IMR-90 (cell line): Measurements from ENCODE around the gene JMJD1C. TPM values are rescaled to one million over a fixed set of nuclear protein-coding genes. Genes with fewer than 3 reads are reported as not detected.

Source experiments
- ATAC-seq: fragments of 200-7000 bp; cut with Tn5 transposase; 2 replicates; pipeline ENCODE4 v1.9.1; 2020; ENCODE audit warnings: low read depth, mild to moderate bottlenecking, moderate library complexity
- BruUV-seq: library from RNA; stranded (reverse); fragments of 400-500 nt; replicated peaks from 2 replicates; lab custom pipeline; 2021; lab: Mats Ljungman, UMichigan
- CTCF ChIA-PET: fragments of 300-600 bp; formaldehyde crosslinking; extraction: SDS; loops from one replicate; lab custom pipeline; 2021; ENCODE audit warnings: antibody characterized with exemption; lab: Yijun Ruan, JAX
- POLR2A ChIA-PET: fragments of 300-600 bp; sonication (Branson Sonifier 250); formaldehyde crosslinking; loops from one replicate; lab custom pipeline; 2022; ENCODE audit warnings: antibody characterized with exemption; ENCODE audit not compliant: unreplicated experiment; lab: Charles Lee
- DNase-seq: peaks from one replicate; pipeline ENCODE4 v3.0.0; 2013
- H2AFZ ChIP-seq: replicated peaks from 2 replicates; pipeline ENCODE3; 2013; ENCODE audit warnings: low read length, mild to moderate bottlenecking; ENCODE audit not compliant: poor library complexity
- H2AK5ac ChIP-seq: 2 replicates; pipeline ENCODE4 v1.6.1; 2013; ENCODE audit warnings: low read depth, low read length, inconsistent platforms
- H2AK9ac ChIP-seq: replicated peaks from 2 replicates; pipeline ENCODE3; 2013; ENCODE audit warnings: mild to moderate bottlenecking, low read depth, low read length, moderate library complexity; ENCODE audit not compliant: poor library complexity
- H2BK120ac ChIP-seq: 2 replicates; pipeline ENCODE4 v1.6.1; 2013; ENCODE audit warnings: low read depth, low read length, inconsistent platforms
- H2BK15ac ChIP-seq: 3 replicates; pipeline ENCODE4 v1.6.1; 2013; ENCODE audit warnings: low read depth, low read length, inconsistent platforms
- H2BK20ac ChIP-seq: 2 replicates; pipeline ENCODE4 v1.6.1; 2013; ENCODE audit warnings: low read depth, mild to moderate bottlenecking, inconsistent platforms, low read length, moderate library complexity
- H2BK5ac ChIP-seq: 2 replicates; pipeline ENCODE4 v1.6.1; 2013; ENCODE audit warnings: mild to moderate bottlenecking, low read depth, low read length, inconsistent platforms; ENCODE audit not compliant: poor library complexity, severe bottlenecking
- H3K14ac ChIP-seq: replicated peaks from 2 replicates; pipeline ENCODE4 v1.6.1; 2013; ENCODE audit warnings: low read depth, low read length, inconsistent platforms
- H3K18ac ChIP-seq: 2 replicates; pipeline ENCODE4 v1.6.1; 2013; ENCODE audit warnings: low read depth, low read length, control low read depth
- H3K23ac ChIP-seq: 2 replicates; pipeline ENCODE4 v1.6.1; 2013; ENCODE audit warnings: low read depth, low read length, inconsistent platforms
- H3K27ac ChIP-seq: 2 replicates; pipeline ENCODE4 v1.5.1; 2013; ENCODE audit warnings: mild to moderate bottlenecking, control low read depth, low read length; ENCODE audit not compliant: insufficient read depth
- H3K27me3 ChIP-seq: 2 replicates; pipeline ENCODE4 v1.6.1; 2013; ENCODE audit warnings: low read length; ENCODE audit not compliant: control insufficient read depth, insufficient read depth
- H3K36me3 ChIP-seq: 2 replicates; pipeline ENCODE4 v1.6.1; 2013; ENCODE audit warnings: low read length, mixed read lengths; ENCODE audit not compliant: control insufficient read depth, insufficient read depth
- H3K4ac ChIP-seq: 2 replicates; pipeline ENCODE4 v1.6.1; 2013; ENCODE audit warnings: low read depth, low read length, inconsistent platforms
- H3K4me1 ChIP-seq: 2 replicates; pipeline ENCODE4 v1.6.1; 2013; ENCODE audit warnings: low read length, mixed read lengths; ENCODE audit not compliant: control insufficient read depth, insufficient read depth
- H3K4me2 ChIP-seq: 2 replicates; pipeline ENCODE4 v1.6.1; 2013; ENCODE audit warnings: low read depth, mild to moderate bottlenecking, control low read depth, low read length, moderate library complexity
- H3K4me3 ChIP-seq: 2 replicates; pipeline ENCODE4 v1.5.1; 2013; ENCODE audit warnings: low read depth, mild to moderate bottlenecking, control low read depth, low read length, moderate library complexity; ENCODE audit not compliant: insufficient read depth
- H3K56ac ChIP-seq: 2 replicates; pipeline ENCODE4 v1.6.1; 2013; ENCODE audit warnings: low read length, inconsistent platforms; ENCODE audit not compliant: insufficient read depth; ENCODE audit errors: extremely low read depth
- H3K79me1 ChIP-seq, 2 experiments: 2 replicates each; pipeline ENCODE4 v1.6.1; 2013; ENCODE audit warnings: low read length in 2 of 2, inconsistent platforms in 1 of 2, low read depth in 1 of 2
- H3K9ac ChIP-seq: 2 replicates; pipeline ENCODE4 v1.6.1; 2013; ENCODE audit warnings: low read depth, low read length, control low read depth
- H3K9me1 ChIP-seq: 2 replicates; pipeline ENCODE4 v1.6.1; 2013; ENCODE audit warnings: low read length, inconsistent platforms; ENCODE audit not compliant: insufficient read depth
- H3K9me3 ChIP-seq: 2 replicates; pipeline ENCODE4 v1.6.1; 2013; ENCODE audit warnings: low read length; ENCODE audit not compliant: control insufficient read depth, insufficient read depth
- H4K20me1 ChIP-seq: 2 replicates; pipeline ENCODE4 v1.6.1; 2013; ENCODE audit warnings: low read length, inconsistent platforms; ENCODE audit not compliant: insufficient read depth
- H4K5ac ChIP-seq: 2 replicates; pipeline ENCODE4 v1.6.1; 2013; ENCODE audit warnings: mild to moderate bottlenecking, low read depth, low read length, control low read depth
- H4K8ac ChIP-seq, 2 experiments: 2 replicates each; pipeline ENCODE4 v1.6.1; 2013; ENCODE audit warnings: low read depth in 2 of 2, low read length in 2 of 2, control low read depth in 1 of 2, inconsistent platforms in 1 of 2
- H4K91ac ChIP-seq: 2 replicates; pipeline ENCODE4 v1.6.1; 2013; ENCODE audit warnings: low read depth, low read length, inconsistent platforms; ENCODE audit not compliant: insufficient read depth
- BHLHE40 ChIP-seq: fragments of 150-350 bp; IDR thresholded peaks from 2 replicates; pipeline ENCODE4 v1.6.1; 2016; ENCODE audit warnings: mild to moderate bottlenecking, low read depth, low read length
- CEBPB ChIP-seq: IDR thresholded peaks from 2 replicates; pipeline ENCODE4 v1.6.1; 2012; ENCODE audit warnings: low read depth, low read length, improper control_type of control experiment
- CTCF ChIP-seq: conservative IDR thresholded peaks from 2 replicates; pipeline ENCODE4 v1.5.1; 2012; ENCODE audit warnings: mild to moderate bottlenecking, low read depth, low read length, improper control_type of control experiment
- FOS ChIP-seq: fragments of 150-350 bp; IDR thresholded peaks from 2 replicates; pipeline ENCODE4 v1.6.1; 2016; ENCODE audit warnings: low read depth, low read length
- MAFK ChIP-seq: IDR thresholded peaks from 2 replicates; pipeline ENCODE4 v1.6.1; 2012; ENCODE audit warnings: low read depth, low read length, improper control_type of control experiment
- MXI1 ChIP-seq: IDR thresholded peaks from 2 replicates; pipeline ENCODE4 v1.6.1; 2012; ENCODE audit warnings: low read depth, mild to moderate bottlenecking, low read length, moderate library complexity, borderline replicate concordance
- RAD21 ChIP-seq: IDR thresholded peaks from 2 replicates; pipeline ENCODE4 v1.6.1; 2012; ENCODE audit warnings: low read length, improper control_type of control experiment
- RCOR1 ChIP-seq: IDR thresholded peaks from 2 replicates; pipeline ENCODE4 v1.6.1; 2012; ENCODE audit warnings: mild to moderate bottlenecking, low read length, improper control_type of control experiment; ENCODE audit not compliant: insufficient replicate concordance
- RFX5 ChIP-seq: IDR thresholded peaks from 2 replicates; pipeline ENCODE4 v1.8.0; 2012; ENCODE audit warnings: low read depth, mild to moderate bottlenecking, low read length, moderate library complexity
- SMC3 ChIP-seq: fragments of 150-350 bp; IDR thresholded peaks from 2 replicates; pipeline ENCODE4 v1.6.1; 2016; ENCODE audit warnings: low read depth, mild to moderate bottlenecking, antibody characterized with exemption, low read length, moderate library complexity
- dilution Hi-C: fragments of 300-500 bp; cut with HindIII; formaldehyde crosslinking; loops from one replicate; pipeline ENCODE4 v1.14.3; 2018; ENCODE audit warnings: low sequenced_read_pairs; ENCODE audit not compliant: unreplicated experiment
- in situ Hi-C: fragments of 300-500 bp; cut with MboI; formaldehyde crosslinking; loops from 3 replicates; pipeline ENCODE4 v1.14.3; 2019; ENCODE audit warnings: low sequenced_read_pairs, inconsistent platforms, mixed read lengths
- intact Hi-C: fragments of 100-400 bp; cut with micrococcal nuclease; formaldehyde crosslinking; loops from 2 replicates; pipeline ENCODE4 v1.10.0; 2022
- polyA plus RNA-seq, 3 experiments: library from polyadenylated mRNA; depleted of rRNA; stranded (reverse); fragments of >200 nt; gene quantifications; 2 replicates each; pipeline ENCODE4 v1.2.3, GENCODE V29; 2012; ENCODE audit warnings: low replicate concordance in 1 of 3
- total RNA-seq: library from RNA; depleted of rRNA; stranded (reverse); fragments of >200 nt; gene quantifications from 2 replicates; pipeline ENCODE4 v1.2.3, GENCODE V29; 2012

The JMJD1C gene
- total and polyA plus RNA-seq, 2 of the 4 experiments (the other 2 are of a cell fraction), result 15.6 to 96.8 TPM

GRCh38 chr10:63308628-63309027 is 157.1 kb downstream of the JMJD1C start:
- in situ Hi-C loops, result no loop called here

More at GRCh38 chr10:63308628-63309027, 157.1 kb downstream of the JMJD1C start:
- CTCF ChIA-PET, result interaction anchor here (0.5 kb wide), 1 partner anchor 142 kb away, joined by 3 read pairs; no protein-coding TSS in a partner anchor
- Histone ChIP-seq H4K5ac (no peak overlapping the region), H3K36me3 (no peaks in the 10 kb centered on the region), H2BK15ac (no peak overlapping the region), H2BK20ac (no peak overlapping the region), H3K4me3 (no peak overlapping the region), H3K27me3 (no peaks in the 10 kb centered on the region), H3K79me1 (peaks cover 14 to 28% of the 10 kb centered on the region in 2 experiments), H3K27ac (no peak overlapping the region), H4K8ac (no peak overlapping the region), H3K4ac (no peak overlapping the region), H2BK5ac (no peak overlapping the region), H3K14ac (no peak overlapping the region), H3K23ac (no peak overlapping the region), H2AK5ac (no peak overlapping the region), H2AK9ac (no peak overlapping the region), H3K56ac (no peak overlapping the region), H3K4me2 (no peak overlapping the region), H3K9me3 (no peaks in the 10 kb centered on the region), H3K4me1 (no peaks in the 10 kb centered on the region), H3K9me1 (no peaks in the 10 kb centered on the region), H2BK120ac (no peak overlapping the region), H4K20me1 (no peaks in the 10 kb centered on the region), H4K91ac (no peak overlapping the region), H3K9ac (no peak overlapping the region), H2AFZ (no peak overlapping the region), H3K18ac (no peak overlapping the region)
- no peak for TF ChIP-seq MAFK
- TF ChIP-seq MXI1, result no peak
- TF ChIP-seq CTCF, result no peak
- TF ChIP-seq SMC3, result no peak
- TF ChIP-seq RFX5, result no peak
- no peak for TF ChIP-seq BHLHE40
- TF ChIP-seq CEBPB, result no peak
- no peak for TF ChIP-seq RAD21
- TF ChIP-seq RCOR1, result no peak
- TF ChIP-seq FOS, result no peak
- DNase-seq (no peak), ATAC-seq (no peak)
- dilution Hi-C loops, result no loop called here
- POLR2A ChIA-PET, result no interaction called here
- no TSS peak for BruUV-seq
- intact Hi-C loops, result no loop called here
